KMS-11 (cell line): ENCODE measurements around the gene C2CD4A.
A peak's percentile ranks its signal among the peaks of the same experiment; 100 is the strongest.

Experiments
- H2AFZ ChIP-seq: fragments of 200-600 bp; sonication (generic); 2 replicates; pipeline ENCODE4 v1.6.1; 2016; ENCODE audit warnings: antibody characterized with exemption, mixed run types, low read depth
- H3K27ac ChIP-seq: fragments of 200-600 bp; sonication (generic); 2 replicates; pipeline ENCODE4 v1.6.1; 2016; ENCODE audit warnings: mild to moderate bottlenecking, mixed run types
- H3K27me3 ChIP-seq: fragments of 200-600 bp; sonication (generic); 2 replicates; pipeline ENCODE4 v1.6.1; 2017; ENCODE audit warnings: mild to moderate bottlenecking, low read depth, mixed run types, moderate library complexity; ENCODE audit not compliant: insufficient read depth
- H3K36me3 ChIP-seq: fragments of 200-600 bp; sonication (generic); 2 replicates; pipeline ENCODE4 v1.6.1; 2017; ENCODE audit warnings: mild to moderate bottlenecking, mixed run types; ENCODE audit not compliant: insufficient read depth
- H3K4me1 ChIP-seq: fragments of 200-600 bp; sonication (generic); 2 replicates; pipeline ENCODE4 v1.6.1; 2016; ENCODE audit warnings: mild to moderate bottlenecking, low read depth, mixed run types; ENCODE audit not compliant: poor library complexity, severe bottlenecking
- H3K4me2 ChIP-seq: fragments of 200-600 bp; sonication (generic); 2 replicates; pipeline ENCODE4 v1.7.0; 2016; ENCODE audit warnings: mild to moderate bottlenecking, mixed run types
- H3K4me3 ChIP-seq: fragments of 200-600 bp; sonication (generic); IDR thresholded peaks from 2 replicates; pipeline ENCODE4 v1.6.1; 2017; ENCODE audit warnings: low read depth, low read length, mixed read lengths; ENCODE audit not compliant: insufficient read depth
- H3K79me2 ChIP-seq: fragments of 200-600 bp; sonication (generic); 2 replicates; pipeline ENCODE4 v1.6.1; 2016; ENCODE audit warnings: low read depth, mixed run types; ENCODE audit not compliant: insufficient read depth
- H3K9ac ChIP-seq: fragments of 200-600 bp; sonication (generic); 2 replicates; pipeline ENCODE4 v1.6.1; 2016; ENCODE audit warnings: mild to moderate bottlenecking, mixed run types
- H4K20me1 ChIP-seq: fragments of 200-600 bp; sonication (generic); 2 replicates; pipeline ENCODE4 v1.6.1; 2016; ENCODE audit warnings: mild to moderate bottlenecking, mixed run types; ENCODE audit not compliant: insufficient read depth
- CTCF ChIP-seq: fragments of 200-600 bp; sonication (generic); conservative IDR thresholded peaks from 2 replicates; pipeline ENCODE4 v1.6.1; 2017; ENCODE audit warnings: low read depth, mild to moderate bottlenecking, antibody characterized with exemption, low read length, moderate library complexity, mixed read lengths

The C2CD4A gene

DNA sequence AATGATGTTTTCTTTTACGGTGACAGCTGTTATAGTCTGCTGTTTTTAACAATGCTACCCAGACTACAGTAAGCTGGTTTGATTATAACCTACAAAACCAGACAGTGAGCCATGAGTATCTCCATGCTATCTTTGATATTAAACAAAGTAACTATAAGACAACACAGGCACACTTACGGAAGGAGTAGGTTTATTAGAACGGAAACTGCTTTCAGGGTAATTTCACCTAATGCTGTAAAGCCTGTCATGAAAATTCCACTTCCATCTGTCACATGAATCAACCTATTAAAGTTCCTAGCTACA, 39.6 kb upstream of the C2CD4A start:
- Histone ChIP-seq H3K4me2 (no peak overlapping the region), H3K9ac (no peak overlapping the region), H3K4me1 (no peaks in the 10 kb centered on the region), H3K36me3 (no peaks in the 10 kb centered on the region), H3K27me3 (no peaks in the 10 kb centered on the region), H2AFZ (no peak overlapping the region), H3K4me3 (no peak overlapping the region), H3K79me2 (no peaks in the 10 kb centered on the region), H3K27ac (no peak overlapping the region), H4K20me1 (no peaks in the 10 kb centered on the region)
- no peak for TF ChIP-seq CTCF

DNA sequence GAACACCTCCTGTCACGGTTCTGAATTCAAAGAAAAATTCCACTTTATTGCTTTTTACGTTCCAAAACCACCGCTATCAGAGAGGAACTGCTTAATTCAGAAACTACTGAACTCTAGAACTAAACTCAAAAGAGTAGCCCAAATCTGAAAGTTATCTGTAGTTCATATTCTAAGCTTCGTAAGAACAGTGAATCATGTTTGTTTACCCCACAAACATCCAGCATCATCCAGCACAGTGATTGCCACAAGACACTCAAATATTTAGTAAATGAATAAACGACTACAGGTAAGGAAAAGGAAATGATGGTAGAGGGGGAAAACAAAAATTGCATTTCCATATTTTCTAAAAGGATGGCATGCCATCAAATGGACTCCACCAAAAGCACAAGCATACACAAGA, 38.9 kb upstream of the C2CD4A start:
- Histone ChIP-seq H3K79me2 (no peaks in the 10 kb centered on the region), H4K20me1 (no peaks in the 10 kb centered on the region), H3K27ac (no peak overlapping the region), H2AFZ (no peak overlapping the region), H3K27me3 (no peaks in the 10 kb centered on the region), H3K4me2 (no peak overlapping the region), H3K9ac (no peak overlapping the region), H3K4me3 (no peak overlapping the region), H3K36me3 (no peaks in the 10 kb centered on the region), H3K4me1 (no peaks in the 10 kb centered on the region)
- no peak for TF ChIP-seq CTCF

GRCh38 chr15:62035256-62035924, 31.4 kb upstream of the C2CD4A start:
- H3K4me1 ChIP-seq = no peaks in the 10 kb centered on the region
- no peaks in the 10 kb centered on the region for H3K27me3 ChIP-seq
- H3K79me2 ChIP-seq = no peaks in the 10 kb centered on the region
- no peak for TF ChIP-seq CTCF
- H3K4me3 ChIP-seq = no peak overlapping the region
- H3K9ac ChIP-seq = no peak overlapping the region
- H3K27ac ChIP-seq = no peak overlapping the region
- H2AFZ ChIP-seq = no peak overlapping the region
- H3K36me3 ChIP-seq = no peaks in the 10 kb centered on the region
- no peaks in the 10 kb centered on the region for H4K20me1 ChIP-seq
- no peak overlapping the region for H3K4me2 ChIP-seq

- peak overlapping the region; percentile 55; the same call in 1 of the 2 replicates for H3K9ac ChIP-seq
- H4K20me1 ChIP-seq = no peaks in the 10 kb centered on the region
- H3K27me3 ChIP-seq = no peaks in the 10 kb centered on the region
- H3K36me3 ChIP-seq = no peaks in the 10 kb centered on the region
- H3K4me3 ChIP-seq = no peak overlapping the region
- peak overlapping the region; percentile 73 for H3K27ac ChIP-seq
- peaks cover 15% of the 10 kb centered on the region; the same call in 1 of the 2 replicates for H3K79me2 ChIP-seq
- H2AFZ ChIP-seq = peak overlapping the region; percentile 50; the same call in 1 of the 2 replicates
- H3K4me1 ChIP-seq = peaks cover 31% of the 10 kb centered on the region
- no peak for TF ChIP-seq CTCF
- H3K4me2 ChIP-seq = peak overlapping the region; percentile 48
Measured at GRCh38 chr15:62046078-62046743, 20.6 kb upstream of the C2CD4A start.
